Neutrophil (primary cell): ENCODE results near the gene CDH13.

Experiments used
- H3K27ac ChIP-seq: fragments of 200-600 bp; sonication (generic); 2 replicates; pipeline ENCODE4 v1.5.1; 2016; ENCODE audit warnings: mild to moderate bottlenecking, moderate library complexity
- H3K27me3 ChIP-seq: fragments of 200-600 bp; sonication (generic); 2 replicates; pipeline ENCODE4 v1.6.0; 2016; ENCODE audit warnings: mild to moderate bottlenecking
- H3K36me3 ChIP-seq: fragments of 200-600 bp; sonication (generic); 2 replicates; pipeline ENCODE4 v1.5.1; 2017
- H3K4me1 ChIP-seq, 2 experiments: fragments of 200-600 bp in 1 of 2; sonication (generic) in 1 of 2; 1 replicate in 1 of 2; 2 replicates in 1 of 2; pipeline versions ENCODE4 v1.5.1 to v1.6.1; 2013 to 2016; ENCODE audit warnings: low read depth in 1 of 2, low read length in 1 of 2, mild to moderate bottlenecking in 1 of 2, moderate library complexity in 1 of 2; ENCODE audit not compliant: control insufficient read depth in 1 of 2, insufficient read depth in 1 of 2
- H3K4me3 ChIP-seq, 2 experiments: fragments of 200-600 bp in 1 of 2; sonication (generic) in 1 of 2; 1 replicate in 1 of 2; 2 replicates in 1 of 2; pipeline ENCODE4 v1.5.1; 2013 to 2016; ENCODE audit warnings: low read depth in 1 of 2, low read length in 1 of 2, mild to moderate bottlenecking in 1 of 2, moderate library complexity in 1 of 2
- H3K9me3 ChIP-seq: fragments of 200-600 bp; sonication (generic); 2 replicates; pipeline ENCODE4 v1.5.1; 2016
- TF ChIP-seq, protein P1 (sequence below): fragments of 200-600 bp; sonication (generic); IDR thresholded peaks from 2 replicates; pipeline ENCODE4 v1.5.1; 2016; ENCODE audit warnings: antibody characterized with exemption

Gene CDH13

DNA sequence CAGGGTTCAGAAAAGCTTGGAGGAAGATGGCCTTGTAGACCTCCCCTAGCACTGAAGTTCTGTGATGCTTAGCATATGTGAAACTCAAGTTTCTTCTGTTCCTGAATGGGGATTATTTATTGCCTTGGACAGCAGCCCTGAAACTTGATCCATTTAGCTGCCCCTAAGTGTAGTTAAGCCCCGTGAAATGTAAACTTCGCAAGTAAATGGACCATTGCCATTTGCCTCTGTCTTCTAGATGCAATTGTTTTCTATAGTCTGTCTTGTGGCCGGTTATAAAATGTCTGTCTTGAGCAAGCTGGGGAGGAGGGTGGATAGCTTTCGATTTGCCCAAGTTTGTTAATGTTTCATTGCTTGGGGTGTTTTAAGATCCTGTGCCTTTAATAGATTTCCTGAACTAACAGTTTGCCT, 261.8 kb downstream of the CDH13 start:
- TF ChIP-seq, protein P1, sequence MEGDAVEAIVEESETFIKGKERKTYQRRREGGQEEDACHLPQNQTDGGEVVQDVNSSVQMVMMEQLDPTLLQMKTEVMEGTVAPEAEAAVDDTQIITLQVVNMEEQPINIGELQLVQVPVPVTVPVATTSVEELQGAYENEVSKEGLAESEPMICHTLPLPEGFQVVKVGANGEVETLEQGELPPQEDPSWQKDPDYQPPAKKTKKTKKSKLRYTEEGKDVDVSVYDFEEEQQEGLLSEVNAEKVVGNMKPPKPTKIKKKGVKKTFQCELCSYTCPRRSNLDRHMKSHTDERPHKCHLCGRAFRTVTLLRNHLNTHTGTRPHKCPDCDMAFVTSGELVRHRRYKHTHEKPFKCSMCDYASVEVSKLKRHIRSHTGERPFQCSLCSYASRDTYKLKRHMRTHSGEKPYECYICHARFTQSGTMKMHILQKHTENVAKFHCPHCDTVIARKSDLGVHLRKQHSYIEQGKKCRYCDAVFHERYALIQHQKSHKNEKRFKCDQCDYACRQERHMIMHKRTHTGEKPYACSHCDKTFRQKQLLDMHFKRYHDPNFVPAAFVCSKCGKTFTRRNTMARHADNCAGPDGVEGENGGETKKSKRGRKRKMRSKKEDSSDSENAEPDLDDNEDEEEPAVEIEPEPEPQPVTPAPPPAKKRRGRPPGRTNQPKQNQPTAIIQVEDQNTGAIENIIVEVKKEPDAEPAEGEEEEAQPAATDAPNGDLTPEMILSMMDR: no peak
- Histone ChIP-seq H3K27ac (no peak overlapping the region), H3K9me3 (no peaks in the 10 kb centered on the region), H3K4me3 (no peak overlapping the region), H3K36me3 (no peaks in the 10 kb centered on the region), H3K27me3 (no peaks in the 10 kb centered on the region), H3K4me1 (no peaks in the 10 kb centered on the region)

DNA sequence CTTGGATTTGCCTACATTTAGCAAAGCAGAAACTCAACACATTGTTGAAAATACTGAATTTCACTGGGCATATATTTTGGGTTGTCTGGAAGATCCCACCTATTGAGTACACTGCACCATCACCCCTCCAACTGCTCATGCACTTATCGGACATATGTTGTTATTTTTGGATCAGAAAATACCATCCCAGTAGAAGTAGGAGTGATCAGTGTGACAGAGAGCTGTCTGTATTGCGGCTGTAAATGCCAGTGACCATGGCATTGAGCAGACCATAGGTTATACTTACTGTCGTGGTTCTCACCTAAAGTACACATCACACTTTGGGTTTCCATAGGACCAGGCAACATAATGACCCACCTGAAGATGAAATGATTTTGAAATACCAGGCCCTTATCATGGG, 264.7 kb downstream of the CDH13 start:
- no peak overlapping the region for H3K27ac ChIP-seq
- TF ChIP-seq, protein P1: no peak
- no peaks in the 10 kb centered on the region for H3K9me3 ChIP-seq
- no peaks in the 10 kb centered on the region for H3K36me3 ChIP-seq
- no peak overlapping the region for H3K4me3 ChIP-seq
- no peaks in the 10 kb centered on the region for H3K4me1 ChIP-seq
- no peaks in the 10 kb centered on the region for H3K27me3 ChIP-seq

DNA sequence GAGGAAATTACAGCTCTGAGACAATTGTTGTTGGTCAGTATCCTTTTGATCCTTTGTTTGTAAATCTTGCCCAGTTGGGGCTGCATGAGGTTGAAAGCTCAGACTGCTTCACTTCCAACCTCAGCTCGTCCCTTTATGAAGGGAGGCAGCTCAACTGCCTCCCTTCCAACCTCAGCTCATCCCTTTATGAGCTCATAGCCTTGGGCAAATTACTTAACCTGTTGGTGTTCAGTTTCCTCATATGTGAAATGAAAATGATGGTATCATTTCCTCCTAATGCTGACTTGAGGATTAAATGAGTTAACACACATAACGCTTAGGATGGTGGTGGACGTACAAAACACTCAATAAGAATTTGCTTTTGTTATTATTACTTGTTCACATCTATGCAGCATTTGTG, 265.1 kb downstream of the CDH13 start:
- no peak overlapping the region for H3K4me3 ChIP-seq
- no peak overlapping the region for H3K27ac ChIP-seq
- TF ChIP-seq, protein P1: no peak
- no peaks in the 10 kb centered on the region for H3K36me3 ChIP-seq
- no peaks in the 10 kb centered on the region for H3K27me3 ChIP-seq
- H3K4me1 ChIP-seq: no peaks in the 10 kb centered on the region
- no peaks in the 10 kb centered on the region for H3K9me3 ChIP-seq

DNA sequence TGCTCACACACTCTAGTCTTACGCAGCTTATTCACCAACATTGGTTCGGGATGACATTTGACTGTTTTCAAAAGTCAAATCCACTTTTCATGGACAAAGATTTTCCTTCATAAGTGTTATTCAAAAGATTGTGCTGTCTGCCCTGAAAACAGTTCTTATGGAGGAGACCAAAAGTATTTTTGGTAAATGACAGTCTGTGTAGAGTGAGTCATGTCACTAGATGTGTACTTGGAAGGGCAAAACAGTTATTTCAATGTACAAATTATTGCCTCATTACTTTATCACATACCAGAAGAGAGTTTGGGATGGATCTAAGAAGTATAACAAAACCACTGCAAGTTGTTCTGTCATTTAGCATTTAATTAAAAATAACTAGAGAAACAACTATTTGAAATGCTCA, 265.6 kb downstream of the CDH13 start:
- TF ChIP-seq, protein P1: no peak
- H3K27ac ChIP-seq: no peak overlapping the region

DNA sequence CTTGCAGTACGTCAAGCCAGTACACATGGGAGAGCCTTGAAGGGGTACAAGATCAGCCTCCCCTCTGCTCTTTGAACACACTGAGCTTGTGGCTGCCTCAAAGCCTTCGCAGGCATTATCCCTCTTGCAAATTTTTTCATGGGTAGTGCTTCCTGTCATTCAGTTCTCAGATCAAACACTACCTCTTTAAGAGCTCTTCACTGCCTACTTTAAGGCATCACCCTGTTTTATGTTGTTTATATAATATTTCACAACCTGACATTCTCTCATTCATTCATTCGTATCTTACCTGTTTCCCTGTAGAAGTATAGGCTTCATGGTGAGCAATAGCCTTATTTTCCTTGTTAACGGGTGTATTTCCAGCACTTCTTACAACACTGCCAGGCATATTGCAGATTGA, 269.1 kb downstream of the CDH13 start:
- Histone ChIP-seq H3K27ac (no peak overlapping the region), H3K27me3 (no peaks in the 10 kb centered on the region), H3K36me3 (no peaks in the 10 kb centered on the region), H3K9me3 (no peaks in the 10 kb centered on the region), H3K4me3 (no peak overlapping the region), H3K4me1 (no peaks in the 10 kb centered on the region)
- TF ChIP-seq, protein P1: no peak

More for the DNA sequence above, 265.6 kb downstream of the CDH13 start:
- no peaks in the 10 kb centered on the region for H3K4me1 ChIP-seq
- no peaks in the 10 kb centered on the region for H3K36me3 ChIP-seq
- no peaks in the 10 kb centered on the region for H3K27me3 ChIP-seq
- no peak overlapping the region for H3K4me3 ChIP-seq
- no peaks in the 10 kb centered on the region for H3K9me3 ChIP-seq

DNA sequence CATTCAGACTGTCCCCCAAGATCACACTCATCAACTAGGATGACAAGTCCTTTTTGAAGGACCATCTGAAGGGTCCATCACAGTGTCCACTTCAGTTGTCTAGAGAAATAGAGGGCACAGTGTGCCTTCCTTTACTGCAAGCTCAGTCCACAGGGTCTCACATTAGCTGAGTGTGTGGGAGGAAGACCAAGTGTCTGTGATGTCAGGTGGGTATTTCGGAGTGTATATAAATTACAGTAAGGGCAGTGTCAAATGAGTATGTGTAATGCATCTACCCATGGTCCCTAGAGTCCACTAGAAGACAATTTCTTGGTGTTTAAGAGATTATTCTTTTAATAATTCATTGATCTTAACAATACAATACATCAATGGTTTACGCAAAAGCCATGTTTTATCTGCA, 272.2 kb downstream of the CDH13 start:
- Histone ChIP-seq H3K36me3 (no peaks in the 10 kb centered on the region), H3K9me3 (no peaks in the 10 kb centered on the region), H3K27me3 (no peaks in the 10 kb centered on the region), H3K4me3 (no peak overlapping the region), H3K27ac (no peak overlapping the region), H3K4me1 (no peaks in the 10 kb centered on the region)
- TF ChIP-seq, protein P1: no peak
